HG03469 (cell line): Measurements from ENCODE around the gene SNAP47.

Experiments used
- ATAC-seq: cut with Tn5 transposase; IDR thresholded peaks from one replicate; pipeline ENCODE4 v1.9.1; 2021; ENCODE audit warnings: mild to moderate bottlenecking, moderate library complexity, moderate number of reproducible peaks; ENCODE audit not compliant: unreplicated experiment

SNAP47 gene

DNA sequence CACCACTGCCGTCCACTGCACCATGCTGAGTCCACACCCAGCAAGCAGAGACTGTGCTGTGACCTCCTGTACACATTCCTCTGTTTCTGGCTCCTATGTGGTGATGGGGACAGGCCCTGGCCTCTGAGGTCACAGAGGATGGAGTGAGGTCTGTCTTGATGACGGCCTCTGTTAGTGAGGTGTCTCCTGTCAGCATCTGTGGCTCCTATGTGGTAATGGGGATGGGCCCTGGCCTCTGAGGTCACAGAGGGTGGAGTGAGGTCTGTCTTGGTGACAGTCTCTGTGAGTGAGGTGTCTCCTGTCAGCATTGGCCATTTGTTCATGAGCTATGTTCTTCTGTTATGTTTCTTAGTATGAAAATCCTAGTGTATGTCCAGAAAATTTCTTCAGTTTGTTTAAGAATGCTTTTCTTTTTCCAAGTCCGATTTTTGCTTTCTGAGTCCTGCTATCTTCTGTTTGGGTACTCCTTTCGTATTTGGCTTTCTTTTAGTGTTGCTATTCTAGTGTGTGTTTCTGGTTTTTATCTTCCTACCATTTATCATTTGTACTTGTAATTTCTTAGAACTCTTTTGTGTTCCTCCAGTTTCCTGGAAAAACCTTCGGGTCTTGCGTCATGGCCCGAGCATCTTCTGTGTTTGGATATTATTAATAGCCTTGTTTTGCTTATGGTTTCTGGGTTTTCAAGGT is 13.4 kb downstream of the SNAP47 start:
- ATAC-seq = no peak

DNA sequence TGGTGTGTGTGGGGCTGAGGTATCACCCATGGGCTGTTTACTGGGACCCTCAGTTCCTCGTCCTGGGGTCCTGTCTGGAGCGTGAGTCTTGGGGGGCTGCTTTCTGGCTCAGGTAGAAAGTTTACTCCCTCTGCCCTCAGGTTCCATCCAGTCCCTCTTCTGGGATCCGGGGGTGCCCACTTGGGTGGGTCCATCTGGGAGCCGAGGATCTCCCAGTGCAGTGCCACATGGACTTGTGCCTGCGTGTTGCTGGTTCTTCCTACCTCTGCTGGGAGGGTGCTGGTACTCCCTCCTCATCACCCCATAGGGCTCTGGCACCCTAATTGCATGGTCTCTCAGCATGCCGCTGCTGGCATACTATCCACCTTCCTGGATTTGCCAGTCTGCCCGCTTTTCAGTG is 14.0 kb downstream of the SNAP47 start:
- no peak for ATAC-seq

DNA sequence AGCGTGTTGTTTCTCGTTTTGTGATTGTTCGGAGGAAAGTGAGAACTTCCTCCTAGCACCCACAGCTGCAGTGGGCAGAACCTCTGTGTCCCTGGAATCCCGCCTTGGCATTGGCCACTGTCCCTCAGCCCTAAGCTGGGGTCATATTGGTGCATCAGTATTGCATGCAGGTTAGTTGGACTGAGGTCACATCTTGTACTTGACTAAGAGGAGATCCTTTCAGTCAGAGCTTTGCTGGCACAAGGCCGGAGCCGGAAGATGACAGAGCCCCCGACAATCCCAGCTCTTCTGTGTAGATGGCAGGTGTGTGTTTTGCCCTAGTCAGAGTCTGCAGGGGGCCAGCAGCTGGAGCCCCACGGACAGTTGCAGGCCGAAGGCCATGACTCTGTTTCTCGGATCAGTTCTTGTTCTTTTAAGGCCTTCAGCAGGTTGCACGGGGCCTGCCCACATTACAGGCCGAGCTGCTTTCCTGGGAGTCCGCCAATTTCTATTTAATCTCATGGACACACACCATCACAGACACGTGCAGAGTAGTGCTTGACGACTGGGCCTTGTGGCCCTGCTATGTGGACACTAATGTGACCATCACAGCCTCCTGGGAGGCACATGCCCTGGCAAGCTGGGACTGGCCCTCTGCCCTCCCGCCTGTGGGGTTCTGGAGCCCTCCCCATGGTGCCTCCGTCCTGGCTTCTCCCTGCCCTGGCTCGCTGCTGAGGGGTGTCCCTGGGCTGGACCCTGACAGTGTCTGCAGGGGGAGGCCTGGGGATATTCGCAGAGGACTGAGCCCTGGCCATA is 14.9 kb downstream of the SNAP47 start:
- no peak for ATAC-seq

GRCh38 chr1:227753999-227754711 is 18.9 kb downstream of the SNAP47 start:
- no peak for ATAC-seq

DNA sequence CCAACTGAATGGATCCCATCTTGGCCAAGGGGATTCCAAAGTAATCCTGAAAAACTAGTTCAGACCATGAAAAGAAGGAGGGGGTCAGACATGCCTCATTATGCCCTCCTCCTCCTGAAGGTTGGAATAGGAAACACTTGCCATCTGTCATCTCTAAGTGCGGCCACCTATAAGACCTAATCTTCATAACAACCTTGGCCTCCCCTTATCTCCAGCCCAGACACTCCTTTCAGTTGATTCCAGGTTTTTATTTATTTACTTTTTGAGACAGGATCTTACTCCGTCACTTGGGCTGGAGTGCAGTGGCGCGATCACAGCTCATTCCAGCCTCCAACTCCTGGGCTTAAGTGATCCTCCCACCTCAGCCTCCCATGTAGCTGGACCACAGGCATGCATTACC is 19.7 kb downstream of the SNAP47 start:
- no peak for ATAC-seq

GRCh38 chr1:227756172-227756959 is 21.1 kb downstream of the SNAP47 start:
- no peak for ATAC-seq

DNA sequence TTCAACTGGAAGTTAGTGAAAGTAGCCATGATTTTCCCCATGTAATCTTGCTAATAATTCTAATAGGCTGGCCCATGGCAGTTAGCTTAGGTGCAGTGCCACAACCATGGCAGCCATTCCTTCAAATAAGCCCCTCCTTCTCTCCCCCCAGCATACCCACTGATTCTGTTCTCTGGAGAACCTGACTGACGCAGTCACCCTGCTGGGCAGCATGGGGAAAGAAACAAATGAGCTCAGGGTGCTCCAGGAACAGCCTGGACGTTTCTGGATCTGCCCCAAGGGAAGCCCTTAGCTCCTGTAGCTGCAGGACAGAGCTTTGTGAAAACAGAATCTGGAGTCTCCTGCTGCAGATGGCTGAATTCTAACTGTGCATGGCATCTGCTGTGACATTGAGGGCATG is 22.5 kb downstream of the SNAP47 start:
- ATAC-seq = no peak

- ATAC-seq = peak; percentile 68
These were observed 23.1 kb downstream of the SNAP47 start for GRCh38 chr1:227758366-227758765.

DNA sequence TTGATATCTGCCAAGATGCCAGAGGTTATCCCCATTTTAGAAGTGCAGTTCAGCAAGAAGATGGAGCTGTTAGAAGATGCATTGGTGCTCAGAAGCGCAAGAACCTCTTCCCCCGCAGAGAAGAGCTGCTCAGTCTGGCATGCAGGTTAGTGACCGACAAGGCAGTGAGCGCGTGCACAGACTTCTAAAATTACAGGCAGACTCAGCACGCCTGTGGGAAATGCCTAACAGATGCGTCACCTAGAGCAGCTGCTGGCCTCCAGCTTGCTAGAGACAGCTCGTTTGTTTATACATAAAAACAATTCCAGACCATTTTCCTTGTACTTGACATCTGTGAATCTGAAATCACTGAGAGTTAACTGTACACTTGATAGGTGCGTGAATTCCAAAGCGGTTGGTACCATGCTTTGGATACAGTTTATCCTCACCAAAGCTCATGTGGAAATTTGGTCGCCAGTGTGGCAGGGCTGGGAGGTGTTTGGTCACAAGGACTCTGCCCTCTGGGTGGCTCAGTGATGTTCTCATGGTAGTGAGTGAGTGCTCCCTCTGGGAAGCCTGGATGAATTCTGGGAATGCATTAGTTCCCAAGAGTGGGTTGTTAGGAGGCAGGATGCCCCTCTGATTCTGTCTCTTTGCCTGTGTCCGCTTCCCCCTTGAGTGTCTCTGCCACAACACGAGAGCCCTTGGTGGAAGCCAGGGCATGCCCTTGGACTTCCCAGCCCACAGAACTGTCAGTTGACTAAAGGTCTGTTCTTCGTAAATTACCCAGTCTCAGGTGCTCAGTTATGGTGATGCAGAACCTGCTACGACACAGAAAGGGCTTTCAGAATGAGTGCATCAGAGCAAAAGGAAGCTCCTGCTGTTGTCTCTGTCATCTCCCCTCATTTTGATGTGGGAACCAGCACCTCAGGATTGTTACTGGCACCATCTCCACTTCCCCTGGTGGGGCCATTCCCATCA is 24.4 kb downstream of the SNAP47 start:
- ATAC-seq = no peak

DNA sequence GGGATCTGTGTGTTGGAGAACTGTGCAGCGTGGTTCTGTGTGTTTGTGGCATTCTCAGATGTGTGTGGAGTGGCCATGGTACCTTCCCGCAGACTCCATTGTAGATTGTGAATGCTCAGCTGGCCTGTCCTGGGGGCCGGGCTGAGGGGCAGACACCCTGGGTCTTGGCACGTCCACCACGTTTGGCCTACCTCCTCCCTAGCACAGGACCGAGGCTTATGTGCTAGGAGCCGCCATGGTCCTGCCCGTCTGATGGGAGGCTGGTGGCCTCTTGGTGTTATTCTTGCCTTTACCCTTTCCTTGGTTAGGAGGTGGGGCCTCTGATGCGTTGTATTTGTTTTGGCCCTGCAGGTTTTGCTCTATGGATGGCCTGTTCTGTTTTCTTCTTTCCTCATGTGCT is 25.1 kb downstream of the SNAP47 start:
- ATAC-seq = no peak

DNA sequence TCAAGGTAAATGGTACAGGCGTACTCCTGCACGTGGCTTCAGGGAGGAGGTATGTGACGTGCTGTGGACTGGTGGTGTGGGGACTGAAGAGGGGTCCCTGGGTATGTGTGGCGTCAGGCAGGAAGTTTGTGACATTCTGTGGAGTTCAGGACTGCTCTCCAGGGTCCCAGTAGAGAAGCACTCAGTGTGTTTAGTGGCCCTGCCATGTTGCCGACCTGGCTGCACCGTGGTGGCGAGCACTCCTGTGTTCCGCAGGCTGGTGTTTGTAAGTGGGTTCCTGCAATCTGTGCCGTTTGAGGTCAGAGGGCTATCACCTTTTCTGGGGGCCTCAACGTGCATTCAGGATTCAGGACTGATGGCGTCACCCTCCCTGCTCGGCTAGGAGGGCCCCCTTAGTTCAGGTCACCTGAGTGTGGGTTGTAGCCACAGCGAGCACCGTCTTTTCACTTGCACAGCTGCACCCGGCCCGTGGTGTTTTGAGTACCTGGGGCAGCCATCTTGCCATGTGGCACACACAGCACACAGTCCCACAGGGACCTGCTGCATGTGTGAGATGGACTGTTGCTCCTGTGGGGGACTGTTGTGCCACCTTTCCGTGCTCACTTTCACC is 26.5 kb downstream of the SNAP47 start:
- no peak for ATAC-seq

DNA sequence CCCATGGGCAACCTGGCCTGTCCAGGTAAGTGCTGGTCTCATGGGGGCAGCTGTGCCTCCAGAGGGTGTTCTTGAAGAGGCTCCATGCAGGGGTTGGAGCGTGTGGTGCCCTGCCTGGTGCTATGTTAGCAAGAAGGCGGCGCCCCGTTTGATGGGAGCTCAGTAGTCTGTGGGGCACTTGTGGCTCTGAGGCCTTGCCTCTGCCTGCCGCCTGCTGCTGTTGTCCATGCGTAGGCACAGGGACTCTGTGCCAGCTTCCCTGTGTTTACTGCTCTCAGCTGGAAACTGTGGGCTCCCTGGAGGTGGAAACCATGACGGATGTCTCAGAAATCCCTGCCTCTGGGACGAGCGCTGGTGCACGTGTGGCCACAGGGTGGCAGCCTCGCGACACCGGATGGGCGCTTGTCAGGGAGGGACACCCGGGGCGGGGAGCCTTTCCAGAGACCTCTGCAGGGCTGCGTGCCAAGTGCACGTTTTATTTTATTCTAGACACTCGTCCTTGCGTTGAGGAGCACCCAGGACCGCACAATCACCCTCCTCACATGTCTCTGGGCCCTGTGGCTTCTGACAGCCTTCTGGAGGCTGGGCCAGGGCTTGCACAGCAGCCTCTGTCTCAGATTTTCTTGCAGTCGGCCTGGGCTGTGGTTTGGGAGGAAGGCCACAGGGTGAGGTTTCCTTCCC is 27.1 kb downstream of the SNAP47 start:
- ATAC-seq = peak; percentile 51

GRCh38 chr1:227763246-227764018 is 28.2 kb downstream of the SNAP47 start:
- no peak for ATAC-seq

DNA sequence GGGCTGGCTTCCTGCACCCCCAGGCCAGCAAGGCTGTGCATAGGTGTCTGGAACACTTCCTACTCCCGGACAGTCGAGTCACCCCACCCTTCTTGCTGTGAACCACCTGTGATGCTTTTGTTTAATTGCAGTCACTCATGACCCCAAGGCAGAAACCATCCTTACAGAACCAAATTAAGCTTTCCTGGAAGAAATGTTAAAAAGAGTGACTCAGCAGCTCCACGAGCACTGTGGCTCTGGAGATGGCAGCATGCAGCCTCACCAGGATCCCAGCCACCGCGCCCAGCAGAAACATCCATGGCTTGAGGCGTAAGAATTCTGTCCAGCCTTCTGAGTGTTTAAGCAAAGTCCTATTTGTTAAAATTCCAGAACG is 28.8 kb downstream of the SNAP47 start:
- ATAC-seq = no peak

DNA sequence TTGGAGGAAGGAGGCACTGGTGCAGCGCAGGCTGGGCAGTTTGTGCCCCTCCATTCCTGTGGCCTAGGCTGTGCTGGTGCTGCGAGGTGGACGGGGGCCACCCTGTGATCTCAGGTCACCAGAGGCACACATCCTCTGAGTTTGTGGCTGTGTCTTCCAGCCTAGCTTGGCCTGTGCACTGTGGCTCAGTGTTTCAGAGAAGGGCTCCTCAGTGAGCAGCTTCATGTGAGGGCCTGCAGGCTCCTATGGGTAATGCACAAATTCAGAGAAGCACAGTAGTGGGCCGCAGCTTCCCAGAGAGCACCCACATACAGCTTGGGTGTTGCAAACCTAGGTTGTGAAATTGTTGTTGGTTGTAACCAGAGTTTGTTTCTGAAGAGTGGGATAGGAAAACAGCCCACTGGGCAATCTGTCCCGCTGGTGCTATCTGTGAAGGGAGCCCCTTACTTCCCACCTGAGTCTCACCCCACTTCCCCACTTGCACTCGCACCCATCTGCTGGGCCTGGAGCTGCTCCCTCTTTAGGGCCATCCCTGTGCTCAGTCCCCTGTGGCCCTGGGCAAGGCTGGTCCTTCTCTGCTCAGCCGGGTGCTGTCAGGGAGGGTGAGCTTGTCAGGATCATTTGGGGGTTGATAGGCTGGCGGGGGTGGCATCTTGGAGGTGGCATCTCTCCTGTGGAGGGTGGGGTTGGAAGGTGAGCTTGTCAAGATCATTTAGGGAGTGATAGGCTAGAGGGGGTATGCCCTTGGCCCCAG is 30.2 kb downstream of the SNAP47 start:
- no peak for ATAC-seq

DNA sequence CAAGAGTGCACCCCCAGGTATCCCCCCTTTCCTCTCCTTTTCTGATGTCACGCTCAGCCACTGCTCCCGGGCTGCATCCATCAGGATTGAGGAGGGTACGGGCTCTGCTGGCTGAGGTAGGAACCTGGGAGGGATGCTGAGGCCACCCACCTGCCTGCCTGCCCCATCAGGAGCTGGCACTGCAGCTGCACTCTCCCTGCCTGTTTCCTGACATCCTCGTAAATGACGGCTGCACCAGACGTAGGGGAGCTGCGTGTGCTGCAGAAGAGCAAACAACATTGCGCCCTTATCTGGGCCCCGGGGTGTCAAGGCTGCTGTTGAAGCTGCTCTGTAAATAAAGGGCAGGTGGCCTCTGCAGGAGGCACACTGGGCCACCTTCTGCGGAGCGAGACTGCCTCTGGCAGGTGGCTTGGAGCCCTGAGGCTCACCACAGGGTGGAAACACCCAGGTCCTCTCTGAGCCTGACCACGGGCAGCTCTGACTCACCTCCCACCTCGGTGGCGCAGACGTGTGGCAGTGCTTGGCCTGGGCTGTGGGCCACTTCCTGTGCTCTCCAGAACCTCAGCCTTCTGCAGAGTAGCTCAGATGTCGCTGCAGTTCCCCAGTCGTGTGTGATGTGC is 30.9 kb downstream of the SNAP47 start:
- ATAC-seq = no peak

GRCh38 chr1:227766653-227767277 is 31.5 kb downstream of the SNAP47 start:
- ATAC-seq = no peak
